ENCODE results near the gene CCDC179.

The CCDC179 gene

GRCh38 chr11:22860241-22860640, at the start of gene CCDC179:
TSS of gene CCDC179 (minus strand) at chr11:22860474. CDS start at chr11:22860421, 53 bp downstream.
- no peak for DNase-seq

GRCh38 chr11:22903782-22904181, 43.5 kb upstream of the CCDC179 start:
- DNase-seq, result no peak

GRCh38 chr11:22901603-22902002, 41.3 kb upstream of the CCDC179 start:
- DNase-seq, result no peak

- no peak for DNase-seq
Observed at GRCh38 chr11:22900764-22901486, 40.7 kb upstream of the CCDC179 start.

- DNase-seq, result no peak
Observed at GRCh38 chr11:22898036-22898435, 37.8 kb upstream of the CCDC179 start.

- DNase-seq, result no peak
Observed at GRCh38 chr11:22890227-22890626, 30.0 kb upstream of the CCDC179 start.

- no peak for DNase-seq
Observed at GRCh38 chr11:22884217-22884616, 23.9 kb upstream of the CCDC179 start.

GRCh38 chr11:22879630-22880029, 19.4 kb upstream of the CCDC179 start:
- no peak for DNase-seq

GRCh38 chr11:22878604-22879003, 18.3 kb upstream of the CCDC179 start:
- no peak for DNase-seq

- DNase-seq, result no peak
Observed at GRCh38 chr11:22878039-22878438, 17.8 kb upstream of the CCDC179 start.

- DNase-seq, result peak; percentile 79
Observed at GRCh38 chr11:22875869-22876473, 15.7 kb upstream of the CCDC179 start.

- DNase-seq, result no peak
Observed at GRCh38 chr11:22869325-22869724, 9.1 kb upstream of the CCDC179 start.

GRCh38 chr11:22859756-22860155, 518 bp downstream of the CCDC179 start:
- DNase-seq, result no peak

- no peak for DNase-seq
Observed at GRCh38 chr11:22851477-22851876, 8.8 kb downstream of the CCDC179 start.

- no peak for DNase-seq
Observed at GRCh38 chr11:22846726-22847125, 13.5 kb downstream of the CCDC179 start.

- peak; percentile 10 for DNase-seq
Observed at GRCh38 chr11:22832315-22833015, 27.8 kb downstream of the CCDC179 start.

- no peak for DNase-seq
Observed at GRCh38 chr11:22830082-22830414, 30.2 kb downstream of the CCDC179 start.

- peak; percentile 89 for DNase-seq
Observed at GRCh38 chr11:22829231-22830081, 30.8 kb downstream of the CCDC179 start, which contains the start of gene SVIP. TSS of gene SVIP (minus strand) at chr11:22829801. CDS start at chr11:22829748, 53 bp downstream.

- no peak for DNase-seq
Observed at GRCh38 chr11:22828373-22828772, 31.9 kb downstream of the CCDC179 start.

- DNase-seq, result no peak
Observed at GRCh38 chr11:22822203-22822602, 38.1 kb downstream of the CCDC179 start.

GRCh38 chr11:22809893-22810292, 50.4 kb downstream of the CCDC179 start:
- no peak for DNase-seq

- no peak for DNase-seq
Observed at GRCh38 chr11:22808571-22809197, 51.6 kb downstream of the CCDC179 start.

All from CD4-positive, alpha-beta T cell treated with Interleukin-4 for 4 hours (primary cell).